Caco-2 (cell line): ENCODE data around the gene PAK3. TPM values are rescaled to one million over a fixed set of nuclear protein-coding genes. Genes with fewer than 3 reads are reported as not detected.

ENCODE experiments used
- BruUV-seq: library from RNA; stranded (reverse); fragments of 400-500 nt; replicated peaks from 2 replicates; lab custom pipeline; 2021; lab: Mats Ljungman, UMichigan
- CTCF ChIA-PET: fragments of 300-600 bp; sonication (Branson Sonifier 250); formaldehyde crosslinking; loops from one replicate; lab custom pipeline; 2022; ENCODE audit warnings: antibody characterized with exemption; lab: Charles Lee
- POLR2A ChIA-PET: fragments of 300-600 bp; sonication (Branson Sonifier 250); formaldehyde crosslinking; loops from one replicate; lab custom pipeline; 2022; ENCODE audit warnings: antibody characterized with exemption; lab: Charles Lee
- DNase-seq, 2 experiments: peaks; one replicate each; pipeline versions ENCODE4 v3.0.0 to v3.0.0-alpha.2; 2020 to 2022
- H3K27me3 ChIP-seq: replicated peaks from 2 replicates; pipeline ENCODE4 v1.6.0; 2011; ENCODE audit warnings: low read length; ENCODE audit not compliant: control insufficient read depth, insufficient read depth
- H3K36me3 ChIP-seq: 2 replicates; pipeline ENCODE4 v1.5.1; 2011; ENCODE audit warnings: low read length; ENCODE audit not compliant: control insufficient read depth, insufficient read depth
- H3K4me1 ChIP-seq: fragments of 250-450 bp; sonication (Bioruptor Pico); 2 replicates; pipeline ENCODE4 v1.5.1; 2020; ENCODE audit warnings: mild to moderate bottlenecking
- H3K4me3 ChIP-seq: 2 replicates; pipeline ENCODE4 v1.5.1; 2011; ENCODE audit warnings: low read depth, mild to moderate bottlenecking, control low read depth, low read length
- H3K9me3 ChIP-seq: fragments of 250-450 bp; sonication (Bioruptor Pico); 2 replicates; pipeline ENCODE4 v1.5.1; 2020; ENCODE audit warnings: mild to moderate bottlenecking, moderate library complexity
- H3K27ac Mint-ChIP-seq: one replicate; pipeline ENCODE4 v1.8.0; 2022; ENCODE audit warnings: mixed read lengths; ENCODE audit not compliant: unreplicated experiment
- H3K27me3 Mint-ChIP-seq: one replicate; pipeline ENCODE4 v1.8.0; 2022; ENCODE audit warnings: mixed read lengths; ENCODE audit not compliant: insufficient read depth, unreplicated experiment
- H3K36me3 Mint-ChIP-seq: one replicate; pipeline ENCODE4 v1.8.0; 2022; ENCODE audit warnings: mild to moderate bottlenecking, mixed read lengths; ENCODE audit not compliant: insufficient read depth, unreplicated experiment
- H3K4me1 Mint-ChIP-seq: one replicate; pipeline ENCODE4 v1.8.0; 2022; ENCODE audit warnings: low read depth, mixed read lengths; ENCODE audit not compliant: unreplicated experiment
- H3K4me3 Mint-ChIP-seq: one replicate; pipeline ENCODE4 v1.8.0; 2022; ENCODE audit warnings: mild to moderate bottlenecking, moderate library complexity, mixed read lengths; ENCODE audit not compliant: unreplicated experiment
- H3K9me3 Mint-ChIP-seq: one replicate; pipeline ENCODE4 v1.8.0; 2022; ENCODE audit warnings: mixed read lengths; ENCODE audit not compliant: unreplicated experiment
- CTCF ChIP-seq, 2 experiments: fragments of 200-600 bp in 1 of 2; IDR thresholded peaks; 1 replicate in 1 of 2; 2 replicates in 1 of 2; pipeline versions ENCODE4 v1.5.1 to v1.8.0; 2011 to 2022; ENCODE audit warnings: antibody characterized with exemption in 1 of 2, control low read depth in 1 of 2, inconsistent platforms in 1 of 2, low read depth in 1 of 2, low read length in 1 of 2, mild to moderate bottlenecking in 1 of 2, moderate library complexity in 1 of 2; ENCODE audit not compliant: insufficient read depth in 1 of 2, severe bottlenecking in 1 of 2, unreplicated experiment in 1 of 2
- intact Hi-C: fragments of 100-400 bp; cut with micrococcal nuclease; formaldehyde crosslinking; loops from one replicate; pipeline ENCODE4 v1.10.0; 2022; ENCODE audit not compliant: unreplicated experiment
- total RNA-seq: library from RNA; stranded (reverse); gene quantifications from 2 replicates; pipeline ENCODE4 v1.2.3, GENCODE V29; 2022

Gene PAK3
- total RNA-seq, 1 experiment from 2014 or later: not detected

GRCh38 chrX:111260451-111260850 lies 164.5 kb downstream of the PAK3 start:
- DNase-seq: no peak
- H3K4me3 ChIP-seq: no peak overlapping the region
- no peaks in the 10 kb centered on the region for H3K27me3 ChIP-seq
- no TSS peak for BruUV-seq
- TF ChIP-seq CTCF (IDR thresholded peaks at IDR 0.05; ENCODE audit: insufficient read depth in 1 of 2, low read depth in 1 of 2, low read length in 1 of 2, severe bottlenecking in 1 of 2, unreplicated experiment in 1 of 2): no peak
- no peaks in the 10 kb centered on the region for H3K4me1 ChIP-seq
- ChIA-PET POLR2A (no interaction called here), CTCF (no interaction called here)
- Mint-ChIP-seq H3K36me3 (no peaks in the 10 kb centered on the region), H3K27ac (no peak overlapping the region), H3K4me3 (no peak overlapping the region), H3K27me3 (peaks cover 4% of the 10 kb centered on the region), H3K4me1 (no peaks in the 10 kb centered on the region), H3K9me3 (no peaks in the 10 kb centered on the region)
- intact Hi-C loops: no loop called here
- no peaks in the 10 kb centered on the region for H3K9me3 ChIP-seq
- no peaks in the 10 kb centered on the region for H3K36me3 ChIP-seq

- no peak for TF ChIP-seq CTCF (IDR thresholded peaks at IDR 0.05; ENCODE audit: insufficient read depth in 1 of 2, low read depth in 1 of 2, low read length in 1 of 2, severe bottlenecking in 1 of 2, unreplicated experiment in 1 of 2)
- intact Hi-C loops: no loop called here
- no peaks in the 10 kb centered on the region for H3K9me3 Mint-ChIP-seq
- Histone ChIP-seq H3K27me3 (no peaks in the 10 kb centered on the region), H3K4me1 (no peaks in the 10 kb centered on the region), H3K9me3 (no peaks in the 10 kb centered on the region), H3K4me3 (no peak overlapping the region), H3K36me3 (no peaks in the 10 kb centered on the region)
- BruUV-seq: no TSS peak
- ChIA-PET CTCF (no interaction called here), POLR2A (no interaction called here)
- H3K27ac Mint-ChIP-seq: no peak overlapping the region
- H3K4me1 Mint-ChIP-seq: no peaks in the 10 kb centered on the region
- peaks cover 10% of the 10 kb centered on the region for H3K27me3 Mint-ChIP-seq
- H3K4me3 Mint-ChIP-seq: no peak overlapping the region
- no peaks in the 10 kb centered on the region for H3K36me3 Mint-ChIP-seq
- no peak for DNase-seq
Observed at GRCh38 chrX:111262086-111262485, 166.1 kb downstream of the PAK3 start.

- no peak for TF ChIP-seq CTCF (IDR thresholded peaks at IDR 0.05; ENCODE audit: insufficient read depth in 1 of 2, low read depth in 1 of 2, low read length in 1 of 2, severe bottlenecking in 1 of 2, unreplicated experiment in 1 of 2)
- Histone ChIP-seq H3K36me3 (no peaks in the 10 kb centered on the region), H3K27me3 (no peaks in the 10 kb centered on the region), H3K4me1 (no peaks in the 10 kb centered on the region), H3K9me3 (no peaks in the 10 kb centered on the region), H3K4me3 (no peak overlapping the region)
- ChIA-PET POLR2A (no interaction called here), CTCF (no interaction called here)
- Mint-ChIP-seq H3K27ac (no peak overlapping the region), H3K9me3 (no peaks in the 10 kb centered on the region), H3K27me3 (peaks cover 13% of the 10 kb centered on the region), H3K36me3 (no peaks in the 10 kb centered on the region), H3K4me1 (no peaks in the 10 kb centered on the region), H3K4me3 (no peak overlapping the region)
- no TSS peak for BruUV-seq
- no peak for DNase-seq
- intact Hi-C loops: no loop called here
Observed at GRCh38 chrX:111264385-111264784, 168.4 kb downstream of the PAK3 start.
